Osteoblast (primary cell): ENCODE measurements around the gene NINJ1. TPM values are rescaled to one million over a fixed set of nuclear protein-coding genes. Genes with fewer than 3 reads are reported as not detected.

ENCODE experiments used
- DNase-seq: peaks from one replicate; pipeline ENCODE4 v3.0.0; 2011; ENCODE audit warnings: low spot score, mixed read lengths; ENCODE audit not compliant: insufficient read length; ENCODE audit errors: missing footprints
- H2AFZ ChIP-seq: 2 replicates; pipeline ENCODE4 v1.6.0; 2011; ENCODE audit warnings: mild to moderate bottlenecking, low read length
- H3K27ac ChIP-seq: 2 replicates; pipeline ENCODE4 v1.5.1; 2011; ENCODE audit warnings: mild to moderate bottlenecking, low read depth, low read length, moderate library complexity
- H3K27me3 ChIP-seq: 2 replicates; pipeline ENCODE4 v1.6.0; 2012; ENCODE audit warnings: mild to moderate bottlenecking, control low read depth, inconsistent platforms, low read length, moderate library complexity; ENCODE audit not compliant: insufficient read depth
- H3K36me3 ChIP-seq: 2 replicates; pipeline ENCODE4 v1.5.1; 2011; ENCODE audit warnings: mild to moderate bottlenecking, low read length, control low read depth, moderate library complexity; ENCODE audit not compliant: insufficient read depth
- H3K4me1 ChIP-seq: 2 replicates; pipeline ENCODE4 v1.5.1; 2011; ENCODE audit warnings: mild to moderate bottlenecking, low read length, control low read depth, moderate library complexity; ENCODE audit not compliant: insufficient read depth
- H3K4me2 ChIP-seq: 2 replicates; pipeline ENCODE4 v1.6.0; 2011; ENCODE audit warnings: mild to moderate bottlenecking, low read length; ENCODE audit not compliant: insufficient read depth
- H3K4me3 ChIP-seq: fragments of 200-600 bp; sonication (generic); 3 replicates; pipeline ENCODE4 v1.5.1; 2012; ENCODE audit warnings: mild to moderate bottlenecking, low read length, inconsistent platforms; ENCODE audit not compliant: insufficient read depth
- H3K79me2 ChIP-seq: 2 replicates; pipeline ENCODE4 v1.6.0; 2012; ENCODE audit warnings: mild to moderate bottlenecking, low read length, control low read depth, inconsistent platforms; ENCODE audit not compliant: insufficient read depth
- H3K9me3 ChIP-seq: 2 replicates; pipeline ENCODE4 v1.5.1; 2011; ENCODE audit warnings: low read depth, low read length, control low read depth
- H4K20me1 ChIP-seq: 2 replicates; pipeline ENCODE4 v1.6.0; 2012; ENCODE audit warnings: mild to moderate bottlenecking, low read length, control low read depth; ENCODE audit not compliant: insufficient read depth
- total RNA-seq: library from RNA; depleted of rRNA; stranded (reverse); fragments of >200 nt; gene quantifications from 2 replicates; pipeline ENCODE4 v1.2.3, GENCODE V29; 2012
- TF ChIP-seq, protein P1 (sequence below): IDR thresholded peaks from 2 replicates; pipeline ENCODE4 v1.5.1; 2011; ENCODE audit warnings: mild to moderate bottlenecking, low read depth, low read length, moderate library complexity; ENCODE audit errors: extremely low read depth

The NINJ1 gene
- total RNA-seq, 1 donor = 34.7 TPM

DNA sequence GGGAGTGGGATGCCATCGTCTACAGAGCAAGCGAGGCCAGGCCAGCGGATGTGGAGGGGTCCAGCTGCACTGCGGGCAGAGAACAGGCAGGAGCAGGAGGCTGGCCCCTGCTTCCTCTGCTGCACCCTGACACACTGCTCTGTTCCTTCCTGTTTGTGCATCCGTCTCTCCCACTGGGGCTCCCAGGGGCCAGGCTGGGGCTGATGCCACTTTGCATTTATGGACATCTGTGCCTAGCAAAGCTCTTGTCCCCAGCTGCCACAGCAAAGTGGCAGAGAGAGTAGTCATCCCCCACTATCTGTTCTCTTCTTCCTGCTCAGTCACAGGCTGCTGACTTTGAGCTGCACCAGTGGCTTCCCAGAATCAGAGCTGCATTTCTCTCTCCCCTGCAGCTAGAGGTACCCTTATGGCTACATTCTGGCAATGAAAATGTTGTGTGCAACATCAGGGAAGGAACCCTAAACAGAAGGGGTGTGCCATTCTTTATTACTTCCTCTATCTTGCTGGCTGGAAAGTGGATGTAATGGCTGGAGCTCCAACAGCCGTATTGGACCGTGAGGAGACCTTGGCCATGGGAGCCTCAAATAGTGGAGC is 4.2 kb upstream of the NINJ1 start:
- Histone ChIP-seq H4K20me1 (peaks cover under 1% of the 10 kb centered on the region), H3K27me3 (no peaks in the 10 kb centered on the region), H3K4me3 (no peak overlapping the region), H2AFZ (no peak overlapping the region), H3K27ac (no peak overlapping the region), H3K79me2 (no peaks in the 10 kb centered on the region), H3K9me3 (no peaks in the 10 kb centered on the region), H3K36me3 (no peaks in the 10 kb centered on the region), H3K4me1 (peaks cover 8% of the 10 kb centered on the region), H3K4me2 (no peak overlapping the region)
- TF ChIP-seq, protein P1, sequence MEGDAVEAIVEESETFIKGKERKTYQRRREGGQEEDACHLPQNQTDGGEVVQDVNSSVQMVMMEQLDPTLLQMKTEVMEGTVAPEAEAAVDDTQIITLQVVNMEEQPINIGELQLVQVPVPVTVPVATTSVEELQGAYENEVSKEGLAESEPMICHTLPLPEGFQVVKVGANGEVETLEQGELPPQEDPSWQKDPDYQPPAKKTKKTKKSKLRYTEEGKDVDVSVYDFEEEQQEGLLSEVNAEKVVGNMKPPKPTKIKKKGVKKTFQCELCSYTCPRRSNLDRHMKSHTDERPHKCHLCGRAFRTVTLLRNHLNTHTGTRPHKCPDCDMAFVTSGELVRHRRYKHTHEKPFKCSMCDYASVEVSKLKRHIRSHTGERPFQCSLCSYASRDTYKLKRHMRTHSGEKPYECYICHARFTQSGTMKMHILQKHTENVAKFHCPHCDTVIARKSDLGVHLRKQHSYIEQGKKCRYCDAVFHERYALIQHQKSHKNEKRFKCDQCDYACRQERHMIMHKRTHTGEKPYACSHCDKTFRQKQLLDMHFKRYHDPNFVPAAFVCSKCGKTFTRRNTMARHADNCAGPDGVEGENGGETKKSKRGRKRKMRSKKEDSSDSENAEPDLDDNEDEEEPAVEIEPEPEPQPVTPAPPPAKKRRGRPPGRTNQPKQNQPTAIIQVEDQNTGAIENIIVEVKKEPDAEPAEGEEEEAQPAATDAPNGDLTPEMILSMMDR = no peak
- DNase-seq = peak; percentile 66

DNA sequence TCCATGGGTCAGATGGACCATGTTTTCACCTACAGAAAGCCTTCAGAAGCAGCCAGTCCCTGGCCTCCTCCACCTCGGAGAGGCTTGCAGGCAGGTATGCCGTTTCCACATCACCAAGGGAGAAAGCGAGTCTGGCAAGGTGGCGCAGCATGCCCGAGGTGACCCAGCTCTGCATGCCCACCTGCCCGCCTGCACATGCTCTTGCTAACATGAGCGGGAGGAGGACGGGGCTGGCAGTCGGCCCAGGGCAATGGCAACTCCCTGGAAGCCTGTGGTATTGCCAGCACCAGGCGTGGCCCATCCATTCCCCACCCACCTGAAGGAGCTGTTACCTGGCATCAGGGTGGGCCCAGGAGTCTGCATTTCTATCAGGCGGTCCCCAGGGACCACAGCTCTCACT is 3.3 kb upstream of the NINJ1 start:
- Histone ChIP-seq H3K27ac (no peak overlapping the region), H3K9me3 (no peaks in the 10 kb centered on the region), H3K4me1 (peaks cover 17% of the 10 kb centered on the region), H4K20me1 (peaks cover 2% of the 10 kb centered on the region), H3K36me3 (no peaks in the 10 kb centered on the region), H3K79me2 (peaks cover 5% of the 10 kb centered on the region), H3K4me2 (no peak overlapping the region), H3K4me3 (no peak overlapping the region), H3K27me3 (no peaks in the 10 kb centered on the region), H2AFZ (no peak overlapping the region)
- DNase-seq = peak; percentile 59
- TF ChIP-seq, protein P1 = no peak

DNA sequence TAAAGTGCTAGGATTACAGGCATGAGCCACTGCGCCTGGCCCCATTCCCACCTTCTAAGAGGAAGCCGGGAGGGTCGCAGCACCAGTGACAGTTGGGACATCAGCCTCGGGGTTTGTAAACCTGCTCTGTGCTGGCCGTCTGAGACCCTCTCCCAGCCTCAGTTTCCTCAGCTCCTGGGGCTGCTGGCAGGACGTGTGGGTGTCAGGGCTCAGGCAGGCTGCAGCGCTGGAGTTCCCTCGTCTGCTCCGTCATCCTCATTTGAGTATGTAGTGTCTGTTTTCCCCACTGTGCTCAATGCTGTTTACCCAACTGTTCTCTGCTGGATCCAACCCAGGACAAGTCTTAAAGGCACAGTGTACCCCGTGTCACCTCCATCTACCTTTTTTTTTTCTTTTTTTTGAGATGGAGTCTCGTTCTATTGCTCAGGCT is 2.0 kb upstream of the NINJ1 start:
- H3K36me3 ChIP-seq = no peaks in the 10 kb centered on the region
- peak overlapping the region; percentile 15 for H3K4me2 ChIP-seq
- no peak overlapping the region for H3K27ac ChIP-seq
- H3K4me1 ChIP-seq = peaks cover 19% of the 10 kb centered on the region
- TF ChIP-seq, protein P1 = no peak
- H3K27me3 ChIP-seq = no peaks in the 10 kb centered on the region
- H2AFZ ChIP-seq = no peak overlapping the region
- peaks cover 10% of the 10 kb centered on the region for H4K20me1 ChIP-seq
- H3K79me2 ChIP-seq = peaks cover 18% of the 10 kb centered on the region
- DNase-seq = peak; percentile 95
- H3K9me3 ChIP-seq = no peaks in the 10 kb centered on the region
- no peak overlapping the region for H3K4me3 ChIP-seq

DNA sequence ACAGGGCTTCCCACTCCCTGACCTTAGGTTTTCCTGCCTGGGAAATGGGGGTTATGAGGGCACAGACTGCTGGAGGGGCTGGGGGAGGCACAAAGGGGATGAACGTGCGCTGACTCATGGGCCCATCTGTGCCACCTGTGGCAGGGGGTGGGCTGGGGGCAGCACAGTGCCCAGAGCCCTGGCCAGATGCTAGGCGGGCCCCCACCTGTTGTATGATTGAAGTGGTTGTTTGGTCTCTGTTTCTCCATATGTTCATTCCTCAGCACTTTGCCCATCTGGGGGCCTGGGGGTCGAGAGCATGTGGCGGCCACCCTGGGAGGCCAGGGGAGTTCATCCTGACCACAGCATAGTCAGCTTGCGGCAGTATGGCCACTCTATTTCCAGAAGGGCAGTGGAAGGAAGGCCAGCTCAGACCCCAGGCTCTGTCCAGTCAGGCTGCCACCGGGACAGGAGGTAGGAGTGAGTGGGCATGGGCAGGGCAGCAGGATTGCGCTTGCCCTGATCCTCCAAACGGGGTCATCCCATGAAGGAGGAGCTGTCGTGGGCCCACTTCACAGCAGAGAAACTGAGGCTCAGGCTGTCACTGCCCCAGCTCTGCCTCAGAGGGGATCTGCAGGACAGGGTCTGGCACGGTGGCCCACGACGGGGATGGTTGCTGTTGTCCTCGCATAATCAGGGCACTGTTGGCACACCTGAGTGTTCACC is 841 bp upstream of the NINJ1 start:
- TF ChIP-seq, protein P1 = no peak
- Histone ChIP-seq H3K9me3 (no peaks in the 10 kb centered on the region), H3K79me2 (peaks cover 23% of the 10 kb centered on the region), H3K36me3 (no peaks in the 10 kb centered on the region), H2AFZ (peak overlapping the region; percentile 94), H4K20me1 (peaks cover 19% of the 10 kb centered on the region), H3K4me1 (peaks cover 19% of the 10 kb centered on the region), H3K4me2 (peak overlapping the region; percentile 94), H3K4me3 (peak overlapping the region; percentile 82), H3K27me3 (no peaks in the 10 kb centered on the region), H3K27ac (peak overlapping the region; percentile 81)
- DNase-seq = no peak
